Activated B cell treated with CpG ODN at 0.5 μM for 24 hours (primary cell): ENCODE data around the gene SLC12A7. TPM values are rescaled to one million over a fixed set of nuclear protein-coding genes. Genes with fewer than 3 reads are reported as not detected.

Source experiments
- ATAC-seq: fragments of 200-7000 bp; cut with Tn5 transposase; one replicate; pipeline ENCODE4 v1.10.0; 2021; ENCODE audit warnings: low read depth, mild to moderate bottlenecking, moderate library complexity
- CTCF ChIA-PET: fragments of 350-600 bp; sonication (Branson Sonifier 250); formaldehyde crosslinking; loops from one replicate; lab custom pipeline; 2021; ENCODE audit warnings: antibody characterized with exemption; lab: Charles Lee
- POLR2A ChIA-PET: fragments of 350-600 bp; sonication (Branson Sonifier 250); formaldehyde crosslinking; loops from one replicate; lab custom pipeline; 2021; ENCODE audit warnings: antibody characterized with exemption; lab: Charles Lee
- DNase-seq: peaks from one replicate; pipeline ENCODE4 v3.0.0; 2022
- H3K27ac Mint-ChIP-seq: one replicate; pipeline ENCODE4 v1.8.0; 2020; ENCODE audit warnings: mixed read lengths
- H3K27me3 Mint-ChIP-seq: one replicate; pipeline ENCODE4 v1.8.0; 2021; ENCODE audit warnings: mixed read lengths
- H3K36me3 Mint-ChIP-seq: one replicate; pipeline ENCODE4 v1.8.0; 2021; ENCODE audit warnings: low read depth, mixed read lengths
- H3K4me1 Mint-ChIP-seq: one replicate; pipeline ENCODE4 v1.8.0; 2021; ENCODE audit warnings: mixed read lengths
- H3K4me3 Mint-ChIP-seq: one replicate; pipeline ENCODE4 v1.8.0; 2020; ENCODE audit warnings: mild to moderate bottlenecking, mixed read lengths
- H3K9me3 Mint-ChIP-seq: one replicate; pipeline ENCODE4 v1.8.0; 2020; ENCODE audit warnings: mixed read lengths
- intact Hi-C: fragments of 100-400 bp; cut with micrococcal nuclease; formaldehyde crosslinking; loops from one replicate; pipeline ENCODE4 v1.15.1; 2024
- total RNA-seq: library from RNA; stranded (reverse); gene quantifications from 2 replicates; pipeline ENCODE4 v1.2.3, GENCODE V29; 2022
- TF ChIP-seq, protein P1 (sequence below): fragments of 200-600 bp; IDR thresholded peaks from one replicate; pipeline ENCODE4 v1.8.0; 2022; ENCODE audit warnings: antibody characterized with exemption, mild to moderate bottlenecking

Gene SLC12A7
- total RNA-seq, 1 donor from 2014 or later: 23.3 TPM

DNA sequence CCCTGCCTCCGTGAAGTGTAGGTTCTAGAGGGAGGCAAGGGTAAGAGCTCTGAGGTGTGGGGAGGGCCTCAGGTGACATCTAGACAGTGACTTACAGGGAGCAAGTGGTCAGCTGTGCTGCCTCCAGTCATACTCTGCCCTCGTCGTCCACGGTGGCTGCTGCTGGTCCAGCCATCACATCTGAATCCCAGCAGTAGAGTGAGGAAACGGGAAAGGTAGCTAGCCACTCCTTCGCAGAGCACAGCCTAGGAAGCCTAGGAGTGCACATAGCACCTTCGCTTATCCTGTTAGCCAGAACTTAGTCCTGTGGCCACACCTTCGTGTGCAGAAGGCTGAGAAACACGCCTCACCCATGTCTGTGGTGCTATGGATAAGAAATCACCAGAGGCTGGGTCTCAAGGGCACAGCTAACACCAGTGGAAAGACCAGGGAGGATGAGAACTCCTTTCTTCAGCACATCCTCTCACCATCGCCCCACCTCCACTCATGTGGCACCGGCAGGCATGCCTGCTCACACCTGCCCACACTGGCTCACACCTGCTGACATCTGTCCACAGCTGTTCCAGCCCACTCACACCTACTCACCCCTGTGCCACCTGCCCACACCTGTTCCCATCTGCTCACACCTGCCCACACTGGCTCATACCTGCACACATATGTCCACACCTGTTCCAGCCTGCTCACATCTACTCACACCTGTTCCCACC, 45.0 kb upstream of the SLC12A7 start:
- CTCF ChIA-PET: interaction anchor here (1.4 kb wide), 1 partner anchor 11 kb away, joined by 4 read pairs; no protein-coding TSS in a partner anchor
- TF ChIP-seq, protein P1, sequence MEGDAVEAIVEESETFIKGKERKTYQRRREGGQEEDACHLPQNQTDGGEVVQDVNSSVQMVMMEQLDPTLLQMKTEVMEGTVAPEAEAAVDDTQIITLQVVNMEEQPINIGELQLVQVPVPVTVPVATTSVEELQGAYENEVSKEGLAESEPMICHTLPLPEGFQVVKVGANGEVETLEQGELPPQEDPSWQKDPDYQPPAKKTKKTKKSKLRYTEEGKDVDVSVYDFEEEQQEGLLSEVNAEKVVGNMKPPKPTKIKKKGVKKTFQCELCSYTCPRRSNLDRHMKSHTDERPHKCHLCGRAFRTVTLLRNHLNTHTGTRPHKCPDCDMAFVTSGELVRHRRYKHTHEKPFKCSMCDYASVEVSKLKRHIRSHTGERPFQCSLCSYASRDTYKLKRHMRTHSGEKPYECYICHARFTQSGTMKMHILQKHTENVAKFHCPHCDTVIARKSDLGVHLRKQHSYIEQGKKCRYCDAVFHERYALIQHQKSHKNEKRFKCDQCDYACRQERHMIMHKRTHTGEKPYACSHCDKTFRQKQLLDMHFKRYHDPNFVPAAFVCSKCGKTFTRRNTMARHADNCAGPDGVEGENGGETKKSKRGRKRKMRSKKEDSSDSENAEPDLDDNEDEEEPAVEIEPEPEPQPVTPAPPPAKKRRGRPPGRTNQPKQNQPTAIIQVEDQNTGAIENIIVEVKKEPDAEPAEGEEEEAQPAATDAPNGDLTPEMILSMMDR: no peak
- peak overlapping the region; percentile 28 for H3K4me3 Mint-ChIP-seq
- peaks cover 5% of the 10 kb centered on the region for H3K9me3 Mint-ChIP-seq
- H3K4me1 Mint-ChIP-seq: peaks cover 31% of the 10 kb centered on the region
- intact Hi-C loops: no loop called here
- no peaks in the 10 kb centered on the region for H3K36me3 Mint-ChIP-seq
- ATAC-seq (no peak), DNase-seq (no peak)
- POLR2A ChIA-PET: no interaction called here
- H3K27me3 Mint-ChIP-seq: peaks cover 32% of the 10 kb centered on the region
- H3K27ac Mint-ChIP-seq: no peak overlapping the region

DNA sequence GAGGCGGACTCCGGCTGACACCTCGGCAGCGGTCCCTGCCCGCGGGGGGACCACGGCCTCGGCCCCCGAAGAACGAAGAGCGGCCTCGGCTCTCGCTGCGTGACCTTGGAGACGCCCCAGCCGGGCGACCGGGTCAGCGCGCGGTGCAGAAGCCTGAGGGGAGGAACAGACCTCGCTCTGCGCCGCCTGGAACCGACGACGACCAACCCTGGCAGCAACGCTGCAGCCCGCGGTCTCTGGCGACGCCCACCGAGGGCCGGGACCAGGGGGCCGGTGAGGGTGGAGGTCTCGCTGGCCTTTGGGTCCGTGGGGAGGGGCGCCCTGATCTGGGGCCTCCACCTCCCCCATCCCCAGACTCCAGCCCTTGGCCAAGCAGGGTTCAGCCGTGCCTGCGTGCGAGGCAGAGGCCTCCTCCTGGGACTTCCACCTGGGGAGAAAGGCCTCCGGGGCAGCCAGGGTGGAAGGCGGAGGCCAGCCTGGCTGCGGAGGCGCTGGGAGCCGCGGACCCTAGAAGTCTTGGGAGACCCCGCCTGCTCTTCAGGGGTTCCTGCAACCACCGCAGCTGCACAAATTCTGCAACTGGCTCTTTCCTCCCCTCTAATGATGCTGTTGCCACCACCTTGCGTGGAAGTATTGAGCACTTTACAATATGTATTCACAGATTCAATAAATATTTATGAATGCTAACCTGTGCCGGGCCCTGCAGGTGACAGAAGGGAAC, 44.3 kb upstream of the SLC12A7 start:
- Mint-ChIP-seq H3K27me3 (peaks cover 33% of the 10 kb centered on the region), H3K4me3 (peak overlapping the region; percentile 28)

DNA sequence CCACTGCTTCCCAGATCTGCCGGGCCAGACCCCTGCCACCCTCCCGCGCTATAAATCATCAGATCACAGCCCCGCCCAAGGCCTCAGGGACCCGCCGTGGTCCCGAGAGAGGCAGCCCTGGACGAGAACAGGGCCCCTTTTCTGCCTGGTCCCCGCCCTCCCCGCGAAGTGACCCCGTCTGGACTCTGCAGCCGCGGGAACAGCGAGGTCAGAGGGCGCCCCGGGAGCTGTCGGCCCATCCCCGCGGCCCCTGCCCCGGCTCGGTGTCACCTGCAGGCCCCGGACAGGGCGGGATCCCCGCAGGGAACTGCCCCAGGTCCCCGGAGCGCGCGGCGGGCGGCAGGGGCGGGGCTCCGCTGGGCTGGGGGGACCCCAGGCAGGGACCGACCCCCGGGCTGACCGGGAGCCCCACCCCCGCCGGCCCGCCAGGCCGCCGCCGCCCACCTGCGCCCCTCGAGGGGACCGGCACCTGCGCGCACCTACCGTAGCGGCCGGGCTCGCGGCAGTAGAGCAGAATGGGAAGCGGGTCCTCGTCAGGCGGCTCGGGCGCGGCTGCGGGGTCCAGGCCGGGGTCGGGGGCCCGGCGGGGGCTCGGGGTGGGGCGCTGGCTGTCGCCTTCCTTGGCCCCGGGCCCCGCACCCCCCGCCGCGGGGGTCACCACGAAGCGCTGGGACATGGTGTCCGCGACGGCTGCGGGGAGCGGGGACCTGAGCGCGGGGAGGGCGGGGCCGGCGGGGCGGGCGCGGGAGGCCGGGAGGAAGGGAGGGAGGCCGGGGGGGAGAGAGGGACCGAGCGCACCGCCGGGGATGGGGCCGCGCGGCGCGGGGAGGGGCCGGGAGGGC, 43.5 kb upstream of the SLC12A7 start:
- CTCF ChIA-PET: no interaction called here
- DNase-seq (no peak), ATAC-seq (no peak)

More for the DNA sequence above, 44.3 kb upstream of the SLC12A7 start:
- ATAC-seq (no peak), DNase-seq (no peak)
- ChIA-PET POLR2A (no interaction called here), CTCF (interaction anchor here (1.4 kb wide), 1 partner anchor 12 kb away, joined by 4 read pairs; no protein-coding TSS in a partner anchor)
- intact Hi-C loops: no loop called here
- H3K9me3 Mint-ChIP-seq: peaks cover 5% of the 10 kb centered on the region
- TF ChIP-seq, protein P1: no peak
- H3K27ac Mint-ChIP-seq: no peak overlapping the region
- H3K36me3 Mint-ChIP-seq: no peaks in the 10 kb centered on the region
- peaks cover 36% of the 10 kb centered on the region for H3K4me1 Mint-ChIP-seq

DNA sequence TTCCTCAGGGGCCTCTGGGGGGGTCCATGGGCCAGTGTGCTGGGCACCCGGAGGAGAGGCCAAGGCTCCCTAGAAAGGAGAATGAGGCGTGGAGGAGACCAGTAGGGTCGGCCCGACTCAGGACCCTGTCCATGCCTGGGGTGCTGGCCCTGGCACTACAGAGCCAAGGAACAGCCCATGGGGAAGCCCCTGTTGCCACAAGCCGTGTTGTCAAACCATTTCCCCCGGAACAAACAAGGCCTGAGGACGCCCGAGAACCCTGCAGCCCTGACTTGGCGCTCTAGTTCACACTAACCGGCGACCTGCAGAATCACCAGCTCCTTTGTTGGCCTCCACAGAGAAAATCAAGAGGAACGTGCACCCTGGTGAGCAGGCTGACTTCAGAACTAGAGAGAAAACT, 41.6 kb upstream of the SLC12A7 start:
- ATAC-seq (peak; percentile 33), DNase-seq (no peak)
- TF ChIP-seq, protein P1: no peak
- peak overlapping the region; percentile 46 for H3K27ac Mint-ChIP-seq
- H3K36me3 Mint-ChIP-seq: no peaks in the 10 kb centered on the region
- H3K4me1 Mint-ChIP-seq: peaks cover 45% of the 10 kb centered on the region
- ChIA-PET CTCF (interaction anchor here (0.8 kb wide), 1 partner anchor 14 kb away, joined by 3 read pairs; no protein-coding TSS in a partner anchor), POLR2A (interaction anchor here (0.9 kb wide), 1 partner anchor 13 kb away, joined by 3 read pairs; no protein-coding TSS in a partner anchor)
- peaks cover 22% of the 10 kb centered on the region for H3K27me3 Mint-ChIP-seq
- peak overlapping the region; percentile 7 for H3K4me3 Mint-ChIP-seq
- H3K9me3 Mint-ChIP-seq: peaks cover 5% of the 10 kb centered on the region
- intact Hi-C loops: loop anchor here (2.0 to 5.0 kb wide), 2 partner anchors 15 to 489 kb away; no protein-coding TSS in a partner anchor

More for the DNA sequence above, 43.5 kb upstream of the SLC12A7 start:
- no peaks in the 10 kb centered on the region for H3K36me3 Mint-ChIP-seq
- TF ChIP-seq, protein P1: no peak
- POLR2A ChIA-PET: no interaction called here
- intact Hi-C loops: no loop called here
- peaks cover 35% of the 10 kb centered on the region for H3K27me3 Mint-ChIP-seq
- H3K4me3 Mint-ChIP-seq: peak overlapping the region; percentile 58
- H3K9me3 Mint-ChIP-seq: peaks cover 5% of the 10 kb centered on the region
- peak overlapping the region; percentile 41 for H3K27ac Mint-ChIP-seq
- peaks cover 39% of the 10 kb centered on the region for H3K4me1 Mint-ChIP-seq
